Prostate gland (tissue), 2 donors: ENCODE data around the gene ITGA1.

Experiments used
- POLR2A ChIP-seq: fragments of 450-650 bp; IDR thresholded peaks from one replicate; pipeline ENCODE4 v1.6.1; 2016; ENCODE audit warnings: antibody characterized with exemption, mild to moderate bottlenecking
- POLR2AphosphoS5 ChIP-seq: sonication (generic); formaldehyde crosslinking; IDR thresholded peaks from one replicate; pipeline ENCODE4 v1.6.1; 2017; ENCODE audit warnings: antibody characterized with exemption
- TF ChIP-seq, protein P1 (sequence below), 4 experiments: fragments of 200-600 bp in 2 of 4; fragments of 450-650 bp in 2 of 4; sonication (generic) in 2 of 4; IDR thresholded peaks; 1 replicate in 3 of 4; 2 replicates in 1 of 4; pipeline ENCODE4 v1.5.1; 2016 to 2019; ENCODE audit warnings: antibody characterized with exemption in 4 of 4, mild to moderate bottlenecking in 2 of 4, moderate library complexity in 2 of 4

DNA sequence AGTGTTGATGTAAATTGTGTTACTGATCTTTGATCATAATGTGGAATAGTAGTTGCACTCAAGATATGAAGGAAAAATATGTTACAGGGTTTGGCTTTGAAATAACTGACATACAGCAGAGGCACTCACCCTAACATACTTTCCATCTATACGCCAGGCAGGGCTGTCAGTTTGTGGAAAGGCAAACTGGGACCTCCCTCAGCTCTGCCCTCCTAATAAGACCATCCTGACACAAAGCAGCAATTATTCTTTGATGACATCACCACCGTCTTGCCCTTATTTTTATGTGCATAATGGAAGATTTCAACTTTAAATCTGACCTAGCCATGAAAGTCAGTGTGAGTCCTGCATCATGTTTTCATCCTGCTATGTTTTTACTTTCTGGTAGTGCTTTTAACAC lies 42.9 kb downstream of the ITGA1 start:
- TF ChIP-seq, protein P1, sequence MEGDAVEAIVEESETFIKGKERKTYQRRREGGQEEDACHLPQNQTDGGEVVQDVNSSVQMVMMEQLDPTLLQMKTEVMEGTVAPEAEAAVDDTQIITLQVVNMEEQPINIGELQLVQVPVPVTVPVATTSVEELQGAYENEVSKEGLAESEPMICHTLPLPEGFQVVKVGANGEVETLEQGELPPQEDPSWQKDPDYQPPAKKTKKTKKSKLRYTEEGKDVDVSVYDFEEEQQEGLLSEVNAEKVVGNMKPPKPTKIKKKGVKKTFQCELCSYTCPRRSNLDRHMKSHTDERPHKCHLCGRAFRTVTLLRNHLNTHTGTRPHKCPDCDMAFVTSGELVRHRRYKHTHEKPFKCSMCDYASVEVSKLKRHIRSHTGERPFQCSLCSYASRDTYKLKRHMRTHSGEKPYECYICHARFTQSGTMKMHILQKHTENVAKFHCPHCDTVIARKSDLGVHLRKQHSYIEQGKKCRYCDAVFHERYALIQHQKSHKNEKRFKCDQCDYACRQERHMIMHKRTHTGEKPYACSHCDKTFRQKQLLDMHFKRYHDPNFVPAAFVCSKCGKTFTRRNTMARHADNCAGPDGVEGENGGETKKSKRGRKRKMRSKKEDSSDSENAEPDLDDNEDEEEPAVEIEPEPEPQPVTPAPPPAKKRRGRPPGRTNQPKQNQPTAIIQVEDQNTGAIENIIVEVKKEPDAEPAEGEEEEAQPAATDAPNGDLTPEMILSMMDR (IDR thresholded peaks at IDR 0.05), result no peak
- TF ChIP-seq POLR2AphosphoS5 (no peak), POLR2A (no peak)
